K562 (cell line): ENCODE data around the gene EVPL. TPM values are rescaled to one million over a fixed set of nuclear protein-coding genes. Genes with fewer than 3 reads are reported as not detected.
A peak's percentile ranks its signal among the peaks of the same experiment; 100 is the strongest.

Source experiments
- MCM3 ChIP-seq: fragments of 450-650 bp; IDR thresholded peaks from 2 replicates; pipeline ENCODE4 v1.6.1; 2016
- MEIS2 ChIP-seq: fragments of 450-650 bp; IDR thresholded peaks from 2 replicates; pipeline ENCODE4 v1.6.1; 2014; ENCODE audit warnings: mild to moderate bottlenecking; ENCODE audit not compliant: partially characterized antibody
- RB1 ChIP-seq: fragments of 450-650 bp; IDR thresholded peaks from 2 replicates; pipeline ENCODE4 v1.6.1; 2017; ENCODE audit warnings: low read depth, mild to moderate bottlenecking
- SIN3A ChIP-seq, 2 experiments: fragments of 150-350 bp in 1 of 2; IDR thresholded peaks; 2 replicates each; pipeline ENCODE4 v1.6.1; 2011 to 2016; ENCODE audit warnings: borderline replicate concordance in 2 of 2, low read depth in 2 of 2, low read length in 2 of 2, mild to moderate bottlenecking in 2 of 2, moderate library complexity in 2 of 2; ENCODE audit not compliant: control insufficient read depth in 1 of 2
- YY1 ChIP-seq, 3 experiments: IDR thresholded peaks; 2 replicates each; pipeline ENCODE4 v1.6.1; 2011; ENCODE audit warnings: low read length in 2 of 3, mild to moderate bottlenecking in 2 of 3, moderate library complexity in 2 of 3, borderline replicate concordance in 1 of 3, control low read depth in 1 of 3, low read depth in 1 of 3; ENCODE audit not compliant: insufficient read depth in 3 of 3, insufficient replicate concordance in 2 of 3, control insufficient read depth in 1 of 3, insufficient read length in 1 of 3; ENCODE audit errors: extremely low read depth in 1 of 3
- ZNF140 ChIP-seq: fragments of 250-450 bp; sonication (Bioruptor Pico); IDR thresholded peaks from 2 replicates; pipeline ENCODE4 v1.8.0; 2021; ENCODE audit warnings: moderate library complexity, mild to moderate bottlenecking, inconsistent platforms
- ZNF224 ChIP-seq: sonication (generic); formaldehyde crosslinking; IDR thresholded peaks from 2 replicates; pipeline ENCODE4 v1.8.0; 2022; ENCODE audit warnings: mild to moderate bottlenecking, missing genetic modification reagents
- ZNF699 ChIP-seq: fragments of 250-450 bp; sonication (Bioruptor Pico); IDR thresholded peaks from 2 replicates; pipeline ENCODE4 v1.8.0; 2021; ENCODE audit warnings: mild to moderate bottlenecking, moderate library complexity; ENCODE audit not compliant: insufficient replicate concordance
- polyA plus RNA-seq, 8 experiments: library from polyadenylated mRNA; depleted of rRNA in 4 of 8; stranded (reverse) in 5 of 8; unstranded in 3 of 8; fragments of >200 nt; fragmentation: Nextera tagmentation in 2 of 8; fragmentation: Illumina TruSeq in 1 of 8; extraction: Ambion mirVana in 2 of 8; extraction: Trizol in 1 of 8; gene quantifications; 2 replicates each; pipeline versions ENCODE4 v1.2.1 to v1.2.3, GENCODE V29; 2011 to 2014; ENCODE audit warnings: inconsistent platforms in 1 of 8, missing spikeins in 1 of 8
- total RNA-seq, 7 experiments: library from RNA; depleted of rRNA in 6 of 7; stranded (reverse); fragments of >200 nt in 6 of 7; fragmentation: Illumina TruSeq in 2 of 7; extraction: Trizol in 2 of 7; gene quantifications; 2 replicates each; pipeline versions ENCODE4 v1.2.1 to v1.2.3, GENCODE V29; 2011 to 2021; ENCODE audit warnings: low replicate concordance in 1 of 7
- TF ChIP-seq, protein P1 (sequence below): sonication (generic); formaldehyde crosslinking; IDR thresholded peaks from 2 replicates; pipeline ENCODE4 v1.8.1; 2023; ENCODE audit warnings: mild to moderate bottlenecking, missing genetic modification reagents
- TF ChIP-seq, protein P2 (sequence below): fragments of 250-450 bp; sonication (Bioruptor Pico); IDR thresholded peaks from 2 replicates; pipeline ENCODE4 v1.5.0; 2021
- TF ChIP-seq, protein P3 (sequence below), 2 experiments: fragments of 450-650 bp; formaldehyde crosslinking in 1 of 2; IDR thresholded peaks; 2 replicates each; pipeline versions ENCODE4 v1.4.0 to v1.6.1; 2014 to 2020; ENCODE audit warnings: mild to moderate bottlenecking in 2 of 2, borderline replicate concordance in 1 of 2, low read depth in 1 of 2
- TF ChIP-seq, protein P4 (sequence below), 2 experiments: IDR thresholded peaks; 2 replicates each; pipeline ENCODE4 v1.6.1; 2011; ENCODE audit warnings: borderline replicate concordance in 1 of 2, control low read depth in 1 of 2, low read depth in 1 of 2, low read length in 1 of 2, mild to moderate bottlenecking in 1 of 2, mixed read lengths in 1 of 2, moderate library complexity in 1 of 2; ENCODE audit not compliant: insufficient read depth in 1 of 2, insufficient read length in 1 of 2, poor library complexity in 1 of 2, severe bottlenecking in 1 of 2; ENCODE audit errors: extremely low read depth in 1 of 2

EVPL gene
- total and polyA plus RNA-seq, 9 of the 15 experiments (the other 6 are each of a cell fraction or from before 2014, with no cell fraction given), result 0.08 to 0.18 (median 0.16) TPM; not detected in 5

DNA sequence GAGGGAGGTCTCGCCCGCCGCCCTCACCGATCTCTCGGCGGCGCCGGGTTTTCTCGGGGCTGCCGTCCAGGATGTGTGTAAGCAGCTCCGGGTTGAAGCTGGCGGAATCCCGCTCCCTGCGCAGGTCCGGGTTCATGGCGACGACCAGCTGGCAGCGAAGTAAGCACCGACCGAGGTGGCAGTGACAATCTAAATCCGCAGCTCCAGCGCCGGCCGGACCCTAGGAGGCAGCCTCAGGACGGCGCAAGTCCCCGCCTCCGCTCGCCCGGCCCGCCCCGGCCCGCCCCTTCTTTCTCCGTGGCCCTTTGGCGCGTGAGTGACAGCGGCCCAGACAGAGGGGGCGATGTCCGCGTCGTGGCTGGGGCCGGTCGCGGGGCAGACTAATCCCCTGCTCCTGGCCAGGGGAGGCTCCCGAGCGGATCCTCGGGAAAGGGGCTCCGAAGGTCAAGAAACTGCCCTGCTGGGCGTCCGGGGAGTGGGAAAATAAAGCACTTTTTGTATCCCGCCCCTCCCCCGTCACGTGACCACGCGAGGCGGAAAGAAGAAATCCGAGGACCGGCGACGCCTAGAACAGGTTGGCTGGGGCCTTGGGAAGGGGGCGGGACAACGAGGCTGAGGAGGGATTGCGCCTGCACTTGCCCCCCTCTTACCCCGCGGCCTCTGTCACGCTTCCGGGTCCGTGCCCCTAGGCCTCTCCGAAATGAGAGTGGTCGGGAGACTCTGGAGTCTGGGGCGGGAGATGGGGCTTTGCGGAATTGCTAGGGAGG is 48.0 kb downstream of the EVPL start, which contains the start of the genes ACOX1 and TEN1 (continued):
- TF ChIP-seq, protein P1, sequence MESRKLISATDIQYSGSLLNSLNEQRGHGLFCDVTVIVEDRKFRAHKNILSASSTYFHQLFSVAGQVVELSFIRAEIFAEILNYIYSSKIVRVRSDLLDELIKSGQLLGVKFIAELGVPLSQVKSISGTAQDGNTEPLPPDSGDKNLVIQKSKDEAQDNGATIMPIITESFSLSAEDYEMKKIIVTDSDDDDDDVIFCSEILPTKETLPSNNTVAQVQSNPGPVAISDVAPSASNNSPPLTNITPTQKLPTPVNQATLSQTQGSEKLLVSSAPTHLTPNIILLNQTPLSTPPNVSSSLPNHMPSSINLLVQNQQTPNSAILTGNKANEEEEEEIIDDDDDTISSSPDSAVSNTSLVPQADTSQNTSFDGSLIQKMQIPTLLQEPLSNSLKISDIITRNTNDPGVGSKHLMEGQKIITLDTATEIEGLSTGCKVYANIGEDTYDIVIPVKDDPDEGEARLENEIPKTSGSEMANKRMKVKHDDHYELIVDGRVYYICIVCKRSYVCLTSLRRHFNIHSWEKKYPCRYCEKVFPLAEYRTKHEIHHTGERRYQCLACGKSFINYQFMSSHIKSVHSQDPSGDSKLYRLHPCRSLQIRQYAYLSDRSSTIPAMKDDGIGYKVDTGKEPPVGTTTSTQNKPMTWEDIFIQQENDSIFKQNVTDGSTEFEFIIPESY (CRISPR knock-in tag), result no peak
- peak in 1 of 2 experiments; percentile 75; a peak in 1 of 4 replicates for TF ChIP-seq SIN3A (IDR thresholded peaks at IDR 0.05; ENCODE audit: borderline replicate concordance in 2 of 2, control insufficient read depth in 1 of 2, low read depth in 2 of 2, low read length in 2 of 2)
- TF ChIP-seq, protein P2, sequence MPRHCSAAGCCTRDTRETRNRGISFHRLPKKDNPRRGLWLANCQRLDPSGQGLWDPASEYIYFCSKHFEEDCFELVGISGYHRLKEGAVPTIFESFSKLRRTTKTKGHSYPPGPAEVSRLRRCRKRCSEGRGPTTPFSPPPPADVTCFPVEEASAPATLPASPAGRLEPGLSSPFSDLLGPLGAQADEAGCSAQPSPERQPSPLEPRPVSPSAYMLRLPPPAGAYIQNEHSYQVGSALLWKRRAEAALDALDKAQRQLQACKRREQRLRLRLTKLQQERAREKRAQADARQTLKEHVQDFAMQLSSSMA (CRISPR knock-in tag), result no peak
- no peak for TF ChIP-seq ZNF699 (CRISPR knock-in tag)
- peak; percentile 80 for TF ChIP-seq MEIS2
- no peak for TF ChIP-seq ZNF140
- TF ChIP-seq ZNF224 (CRISPR knock-in tag), result no peak
- TF ChIP-seq, protein P3, sequence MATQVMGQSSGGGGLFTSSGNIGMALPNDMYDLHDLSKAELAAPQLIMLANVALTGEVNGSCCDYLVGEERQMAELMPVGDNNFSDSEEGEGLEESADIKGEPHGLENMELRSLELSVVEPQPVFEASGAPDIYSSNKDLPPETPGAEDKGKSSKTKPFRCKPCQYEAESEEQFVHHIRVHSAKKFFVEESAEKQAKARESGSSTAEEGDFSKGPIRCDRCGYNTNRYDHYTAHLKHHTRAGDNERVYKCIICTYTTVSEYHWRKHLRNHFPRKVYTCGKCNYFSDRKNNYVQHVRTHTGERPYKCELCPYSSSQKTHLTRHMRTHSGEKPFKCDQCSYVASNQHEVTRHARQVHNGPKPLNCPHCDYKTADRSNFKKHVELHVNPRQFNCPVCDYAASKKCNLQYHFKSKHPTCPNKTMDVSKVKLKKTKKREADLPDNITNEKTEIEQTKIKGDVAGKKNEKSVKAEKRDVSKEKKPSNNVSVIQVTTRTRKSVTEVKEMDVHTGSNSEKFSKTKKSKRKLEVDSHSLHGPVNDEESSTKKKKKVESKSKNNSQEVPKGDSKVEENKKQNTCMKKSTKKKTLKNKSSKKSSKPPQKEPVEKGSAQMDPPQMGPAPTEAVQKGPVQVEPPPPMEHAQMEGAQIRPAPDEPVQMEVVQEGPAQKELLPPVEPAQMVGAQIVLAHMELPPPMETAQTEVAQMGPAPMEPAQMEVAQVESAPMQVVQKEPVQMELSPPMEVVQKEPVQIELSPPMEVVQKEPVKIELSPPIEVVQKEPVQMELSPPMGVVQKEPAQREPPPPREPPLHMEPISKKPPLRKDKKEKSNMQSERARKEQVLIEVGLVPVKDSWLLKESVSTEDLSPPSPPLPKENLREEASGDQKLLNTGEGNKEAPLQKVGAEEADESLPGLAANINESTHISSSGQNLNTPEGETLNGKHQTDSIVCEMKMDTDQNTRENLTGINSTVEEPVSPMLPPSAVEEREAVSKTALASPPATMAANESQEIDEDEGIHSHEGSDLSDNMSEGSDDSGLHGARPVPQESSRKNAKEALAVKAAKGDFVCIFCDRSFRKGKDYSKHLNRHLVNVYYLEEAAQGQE (IDR thresholded peaks at IDR 0.05; ENCODE audit: borderline replicate concordance), result peak; percentile 90
- TF ChIP-seq, protein P3 (CRISPR knock-in tag; IDR thresholded peaks at IDR 0.05; ENCODE audit: low read depth), result peak; percentile 61; the same call in 1 of the 2 replicates
- TF ChIP-seq MCM3, result no peak
- peak; percentile 37; the same call in 1 of the 2 replicates for TF ChIP-seq RB1
- peak in 2 of 3 experiments; percentile 59 to 76 for TF ChIP-seq YY1 (IDR thresholded peaks at IDR 0.05; ENCODE audit: borderline replicate concordance in 1 of 3, control insufficient read depth in 1 of 3, extremely low read depth in 1 of 3, insufficient read depth in 3 of 3, insufficient read length in 1 of 3, insufficient replicate concordance in 2 of 3, low read depth in 1 of 3, low read length in 2 of 3)
- TF ChIP-seq, protein P4, sequence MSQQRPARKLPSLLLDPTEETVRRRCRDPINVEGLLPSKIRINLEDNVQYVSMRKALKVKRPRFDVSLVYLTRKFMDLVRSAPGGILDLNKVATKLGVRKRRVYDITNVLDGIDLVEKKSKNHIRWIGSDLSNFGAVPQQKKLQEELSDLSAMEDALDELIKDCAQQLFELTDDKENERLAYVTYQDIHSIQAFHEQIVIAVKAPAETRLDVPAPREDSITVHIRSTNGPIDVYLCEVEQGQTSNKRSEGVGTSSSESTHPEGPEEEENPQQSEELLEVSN (IDR thresholded peaks at IDR 0.05; ENCODE audit: borderline replicate concordance in 1 of 2, extremely low read depth in 1 of 2, insufficient read depth in 1 of 2, insufficient read length in 1 of 2, low read depth in 1 of 2, low read length in 1 of 2, poor library complexity in 1 of 2, severe bottlenecking in 1 of 2), result peak in 1 of 2 experiments; percentile 60
